ENCODE data around the gene GSE1. TPM values are rescaled to one million over a fixed set of nuclear protein-coding genes. Genes with fewer than 3 reads are reported as not detected.
"Not testable (repeated sequence)": the region's sequence is repeated elsewhere in the genome, so short reads cannot be mapped to it uniquely, and the experiment has no call there.

Gene GSE1
- total RNA-seq, 1 experiment from 2014 or later: 42.7 TPM

- peaks cover 7% of the 10 kb centered on the region for H3K4me1 ChIP-seq (replicated peaks)
- DNase-seq (ENCODE audit: low read depth in 1 of 2, low spot score in 2 of 2): no peak
- H3K27me3 ChIP-seq (replicated peaks): no peaks in the 10 kb centered on the region
- no peak overlapping the region for H3K27ac ChIP-seq
- no peaks in the 10 kb centered on the region for H3K36me3 ChIP-seq
- H3K9me3 ChIP-seq (replicated peaks): peaks cover 4% of the 10 kb centered on the region; the same call in 1 of the 2 replicates
- no peak overlapping the region for H3K4me3 ChIP-seq
Measured at GRCh38 chr16:85590506-85590832, 22.7 kb upstream of the GSE1 start.

- Histone ChIP-seq H3K9me3 (replicated peaks) (peaks cover 4% of the 10 kb centered on the region; the same call in 1 of the 2 replicates), H3K36me3 (no peaks in the 10 kb centered on the region), H3K27ac (no peak overlapping the region), H3K27me3 (replicated peaks) (no peaks in the 10 kb centered on the region), H3K4me1 (replicated peaks) (peaks cover 7% of the 10 kb centered on the region), H3K4me3 (no peak overlapping the region)
- no peak for DNase-seq (ENCODE audit: low read depth in 1 of 2, low spot score in 2 of 2)
Measured at GRCh38 chr16:85591381-85591780, 21.7 kb upstream of the GSE1 start.

- H3K4me3 ChIP-seq; H3K9me3 ChIP-seq (replicated peaks); H3K27ac ChIP-seq; DNase-seq (ENCODE audit: low read depth in 1 of 2, low spot score in 2 of 2); H3K36me3 ChIP-seq; H3K27me3 ChIP-seq (replicated peaks); H3K4me1 ChIP-seq (replicated peaks): not testable (repeated sequence)
Measured at GRCh38 chr16:85592277-85592676, 20.8 kb upstream of the GSE1 start.

DNA sequence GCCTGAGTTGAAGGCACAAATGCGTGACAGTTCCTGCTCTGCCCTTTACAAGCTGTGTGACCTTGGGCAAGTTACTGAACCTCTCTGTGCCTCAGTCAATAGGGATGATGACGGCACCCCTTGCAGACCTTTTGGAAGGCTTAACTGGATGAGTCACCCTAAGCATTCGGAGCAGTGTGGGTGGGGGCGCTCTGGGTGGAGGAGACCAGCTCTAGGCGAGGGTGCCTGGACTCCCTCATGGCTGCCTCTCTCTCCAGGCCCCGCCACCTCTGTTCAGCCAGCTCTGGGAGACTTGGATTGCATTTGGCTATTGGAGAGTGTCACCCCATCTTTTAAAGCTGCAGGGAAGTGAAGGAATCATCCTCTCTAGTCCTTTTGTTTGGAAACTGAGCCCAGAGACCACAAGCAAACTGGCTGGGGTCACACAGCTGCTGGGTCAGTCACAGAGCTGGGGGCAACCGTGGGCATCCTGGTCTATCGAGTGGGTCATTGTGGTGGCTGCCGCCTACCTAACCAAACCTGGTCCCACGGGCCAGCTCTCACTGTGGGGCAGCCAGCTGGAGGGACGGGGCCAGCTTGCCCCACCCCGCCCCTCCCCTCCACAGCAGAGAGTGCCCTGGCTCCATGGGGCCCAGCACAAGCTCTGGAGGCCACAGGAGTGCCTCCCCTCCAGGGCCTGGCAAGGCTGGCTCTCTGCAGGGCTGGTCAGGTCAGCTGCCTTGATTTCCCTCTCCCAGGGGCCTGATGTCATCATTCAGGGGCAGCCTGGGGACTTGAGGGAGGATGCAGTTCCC, 20.2 kb upstream of the GSE1 start:
- Histone ChIP-seq H3K27ac (no peak overlapping the region), H3K36me3 (no peaks in the 10 kb centered on the region), H3K4me1 (replicated peaks) (peaks cover 7% of the 10 kb centered on the region), H3K27me3 (replicated peaks) (no peaks in the 10 kb centered on the region), H3K9me3 (replicated peaks) (peaks cover 4% of the 10 kb centered on the region; the same call in 1 of the 2 replicates), H3K4me3 (no peak overlapping the region)
- peak in 1 of 2 experiments; percentile 61 for DNase-seq (ENCODE audit: low read depth in 1 of 2, low spot score in 2 of 2)

GRCh38 chr16:85593494-85594221, 19.5 kb upstream of the GSE1 start:
- Histone ChIP-seq H3K27me3 (replicated peaks) (no peaks in the 10 kb centered on the region), H3K4me3 (no peak overlapping the region), H3K9me3 (replicated peaks) (peaks cover 4% of the 10 kb centered on the region; the same call in 1 of the 2 replicates), H3K36me3 (no peaks in the 10 kb centered on the region), H3K27ac (no peak overlapping the region), H3K4me1 (replicated peaks) (peaks cover 12% of the 10 kb centered on the region)
- no peak for DNase-seq (ENCODE audit: low read depth in 1 of 2, low spot score in 2 of 2)

DNA sequence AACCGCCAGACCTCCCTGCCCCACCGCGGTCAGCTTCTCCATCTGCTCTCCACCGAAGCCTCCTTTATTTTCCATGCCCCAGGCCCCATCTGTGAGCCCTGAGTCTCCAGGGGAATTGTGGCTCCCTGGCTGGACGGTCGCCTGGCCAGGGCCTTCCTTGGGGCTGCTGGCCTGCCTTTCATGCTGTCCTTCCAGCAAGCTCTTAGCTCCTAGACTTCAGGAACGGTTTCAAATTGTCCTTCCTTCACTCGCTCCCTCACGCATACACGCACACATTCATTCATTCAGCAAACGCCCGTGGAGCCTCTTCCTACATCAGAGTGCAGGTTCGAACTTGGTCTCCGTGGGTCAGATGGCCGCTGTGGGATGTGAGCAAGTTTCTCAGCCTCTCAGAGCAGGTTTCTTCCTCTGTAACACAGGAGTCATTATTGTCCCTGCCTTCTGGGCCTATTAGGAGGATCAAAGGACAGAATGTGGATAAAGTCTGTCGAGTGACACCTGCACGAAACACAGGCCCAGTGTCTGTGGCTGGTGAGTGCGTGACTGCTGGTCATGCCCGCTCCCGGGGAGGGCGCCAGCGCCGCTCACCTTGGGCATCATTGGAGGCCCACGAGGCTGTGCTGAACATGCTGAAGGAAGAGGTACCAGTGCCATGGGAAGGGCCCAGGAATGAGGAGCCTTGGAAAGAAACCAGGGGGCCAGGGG, 18.7 kb upstream of the GSE1 start:
- H3K9me3 ChIP-seq (replicated peaks): peaks cover 4% of the 10 kb centered on the region; the same call in 1 of the 2 replicates
- H3K4me3 ChIP-seq: no peak overlapping the region
- no peak overlapping the region for H3K27ac ChIP-seq
- H3K4me1 ChIP-seq (replicated peaks): peaks cover 15% of the 10 kb centered on the region
- no peaks in the 10 kb centered on the region for H3K27me3 ChIP-seq (replicated peaks)
- H3K36me3 ChIP-seq: no peaks in the 10 kb centered on the region
- DNase-seq (ENCODE audit: low read depth in 1 of 2, low spot score in 2 of 2): no peak

DNA sequence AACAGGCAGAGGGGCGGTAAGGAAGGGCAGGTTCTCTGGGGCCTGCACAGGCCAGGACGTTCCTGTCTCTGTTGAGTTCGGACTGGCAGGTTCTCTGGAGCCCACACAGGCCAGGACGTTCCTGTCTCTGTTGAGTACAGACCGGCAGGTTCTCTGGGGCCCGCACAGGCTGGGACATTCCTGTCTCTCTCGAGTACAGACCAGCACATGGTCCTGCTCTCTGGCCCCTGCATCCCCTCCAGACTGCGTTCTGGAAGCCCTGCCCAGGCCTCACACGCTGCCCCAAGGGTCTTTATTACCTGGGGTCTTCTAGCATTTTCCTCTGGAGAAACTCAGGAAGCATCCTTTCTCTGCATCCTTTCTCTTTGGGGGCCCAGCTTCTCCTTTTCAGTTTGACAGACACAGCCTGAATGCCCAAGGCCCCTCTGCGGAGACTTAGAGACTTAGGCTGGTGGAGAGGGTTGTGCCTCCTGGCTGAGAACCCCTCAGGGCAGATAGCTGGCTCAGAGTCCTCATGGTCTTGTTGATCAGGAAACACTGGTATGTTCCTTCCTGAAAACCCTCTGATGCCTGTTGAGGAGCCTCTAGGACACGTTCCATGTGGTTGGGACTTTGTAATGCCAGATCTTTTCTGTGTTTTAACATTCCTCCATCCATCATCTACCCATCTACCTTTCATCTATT, 18.0 kb upstream of the GSE1 start:
- H3K36me3 ChIP-seq: no peaks in the 10 kb centered on the region
- H3K27me3 ChIP-seq (replicated peaks): no peaks in the 10 kb centered on the region
- no peak overlapping the region for H3K27ac ChIP-seq
- DNase-seq (ENCODE audit: low read depth in 1 of 2, low spot score in 2 of 2): no peak
- H3K4me1 ChIP-seq (replicated peaks): peaks cover 15% of the 10 kb centered on the region
- H3K9me3 ChIP-seq (replicated peaks): no peaks in the 10 kb centered on the region
- no peak overlapping the region for H3K4me3 ChIP-seq

GRCh38 chr16:85595812-85596502, 17.2 kb upstream of the GSE1 start:
- H3K4me1 ChIP-seq (replicated peaks): peaks cover 15% of the 10 kb centered on the region
- H3K4me3 ChIP-seq: no peak overlapping the region
- H3K9me3 ChIP-seq (replicated peaks): no peaks in the 10 kb centered on the region
- H3K27me3 ChIP-seq (replicated peaks): no peaks in the 10 kb centered on the region
- DNase-seq (ENCODE audit: low read depth in 1 of 2, low spot score in 2 of 2): no peak
- H3K27ac ChIP-seq: no peak overlapping the region
- no peaks in the 10 kb centered on the region for H3K36me3 ChIP-seq

DNA sequence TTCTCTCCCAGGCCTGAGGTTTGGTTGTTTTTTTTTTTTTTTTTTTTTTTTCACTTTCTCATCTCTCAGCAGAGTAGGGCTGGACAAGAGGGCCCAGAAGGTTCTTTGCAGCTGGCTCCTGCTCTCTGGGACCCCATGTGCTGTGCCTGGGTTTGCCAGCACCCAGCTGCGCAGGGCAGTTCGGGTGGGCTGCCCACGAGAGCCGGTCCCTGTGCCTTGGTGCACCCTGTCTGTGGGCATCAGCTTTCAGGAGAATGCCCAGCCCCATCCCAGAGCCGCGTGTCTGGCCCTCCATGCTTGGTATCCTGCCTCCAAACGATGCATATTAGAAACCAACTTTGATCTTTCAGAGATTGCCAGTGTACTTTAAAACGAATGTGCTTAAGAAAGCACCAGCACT, 15.0 kb upstream of the GSE1 start:
- H3K27me3 ChIP-seq (replicated peaks): no peaks in the 10 kb centered on the region
- H3K36me3 ChIP-seq: no peaks in the 10 kb centered on the region
- no peak overlapping the region for H3K27ac ChIP-seq
- no peak for DNase-seq (ENCODE audit: low read depth in 1 of 2, low spot score in 2 of 2)
- H3K4me1 ChIP-seq (replicated peaks): peaks cover 8% of the 10 kb centered on the region
- H3K9me3 ChIP-seq (replicated peaks): no peaks in the 10 kb centered on the region
- H3K4me3 ChIP-seq: no peak overlapping the region

DNA sequence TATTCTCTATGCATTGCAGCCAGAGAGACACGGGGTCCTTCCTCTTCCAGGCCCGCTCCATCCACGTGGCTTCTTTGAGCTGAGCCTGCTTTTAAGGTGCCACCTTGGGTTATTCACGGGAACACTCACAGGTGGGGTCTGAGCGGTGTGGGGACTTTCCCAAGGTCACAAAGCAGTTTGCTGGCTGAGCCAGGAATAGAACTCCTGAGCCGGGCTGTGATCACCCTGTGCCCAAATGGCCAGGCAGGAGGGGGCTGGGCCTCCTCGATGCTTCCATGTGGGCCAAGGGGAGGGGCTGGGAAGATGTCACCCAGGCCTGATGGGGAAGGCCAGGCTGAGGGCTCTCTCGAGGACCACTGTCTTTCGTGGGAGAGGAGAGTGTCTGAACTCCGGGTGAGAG, 13.0 kb upstream of the GSE1 start:
- Histone ChIP-seq H3K4me3 (no peak overlapping the region), H3K36me3 (0 out of 2 replicates have a peak, but pooled peaks cover 3% of the 10 kb centered on the region), H3K9me3 (replicated peaks) (no peaks in the 10 kb centered on the region; the same call in 1 of the 2 replicates), H3K27ac (no peak overlapping the region), H3K27me3 (replicated peaks) (no peaks in the 10 kb centered on the region), H3K4me1 (replicated peaks) (peaks cover 16% of the 10 kb centered on the region)
- DNase-seq (ENCODE audit: low read depth in 1 of 2, low spot score in 2 of 2): no peak

DNA sequence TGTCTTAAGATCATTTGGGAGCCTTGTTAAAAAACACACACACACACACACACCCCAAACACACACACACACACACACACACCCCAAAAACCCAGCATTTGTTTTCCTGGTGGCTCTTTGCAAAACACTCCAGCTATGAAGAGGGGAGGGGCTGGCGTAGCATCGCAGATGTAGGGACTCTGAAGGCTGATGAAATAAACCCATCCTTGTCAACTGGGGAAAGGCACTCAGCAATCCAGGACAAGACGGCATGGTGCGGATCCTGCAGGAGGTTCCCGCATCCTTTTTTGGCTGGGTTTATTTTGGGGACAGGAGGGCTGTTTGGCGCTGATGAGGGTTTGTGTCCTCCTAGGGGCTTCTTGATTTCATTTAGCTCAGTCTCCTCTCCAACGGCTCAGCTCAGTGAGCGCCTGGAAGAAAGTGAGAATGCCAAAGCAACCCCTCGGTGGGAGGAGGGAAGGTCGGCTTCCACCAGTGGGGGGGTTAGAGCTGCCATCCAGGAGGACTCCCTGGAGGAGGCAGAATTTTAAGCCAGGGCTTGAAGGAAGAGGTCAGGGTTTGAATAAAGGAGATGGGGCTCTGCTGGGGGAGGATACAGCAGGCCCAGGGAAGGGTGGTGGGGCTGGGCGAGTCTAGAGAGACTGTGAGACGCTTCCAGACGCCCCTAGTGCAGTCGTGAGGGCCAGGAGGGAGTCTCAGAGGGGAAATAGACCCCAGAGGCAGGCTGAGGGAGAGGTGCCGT, 12.4 kb upstream of the GSE1 start:
- DNase-seq (ENCODE audit: low read depth in 1 of 2, low spot score in 2 of 2): no peak
- H3K27ac ChIP-seq: no peak overlapping the region
- H3K27me3 ChIP-seq (replicated peaks): no peaks in the 10 kb centered on the region
- no peaks in the 10 kb centered on the region; the same call in 1 of the 2 replicates for H3K9me3 ChIP-seq (replicated peaks)
- H3K4me1 ChIP-seq (replicated peaks): peaks cover 22% of the 10 kb centered on the region
- H3K36me3 ChIP-seq: 0 out of 2 replicates have a peak, but pooled peaks cover 3% of the 10 kb centered on the region
- H3K4me3 ChIP-seq: no peak overlapping the region

GRCh38 chr16:85601272-85601639, 11.9 kb upstream of the GSE1 start:
- Histone ChIP-seq H3K27me3 (replicated peaks) (no peaks in the 10 kb centered on the region), H3K4me1 (replicated peaks) (peaks cover 28% of the 10 kb centered on the region)
- DNase-seq (ENCODE audit: low read depth in 1 of 2, low spot score in 2 of 2): no peak

More at GRCh38 chr16:85601272-85601639, 11.9 kb upstream of the GSE1 start:
- no peak overlapping the region for H3K4me3 ChIP-seq
- H3K36me3 ChIP-seq: peaks cover 3% of the 10 kb centered on the region; the same call in 1 of the 2 replicates
- no peaks in the 10 kb centered on the region; the same call in 1 of the 2 replicates for H3K9me3 ChIP-seq (replicated peaks)
- no peak overlapping the region for H3K27ac ChIP-seq

Data from SJSA1 (cell line).